ENCODE measurements around the gene C12orf57.

The C12orf57 gene

GRCh38 chr12:6950401-6950801, 6.6 kb downstream of the C12orf57 start:
- Histone ChIP-seq H3K27ac (peak overlapping the region in 15 of 21 experiments; percentile 48 to 99 (median 90)), H3K4me3 (peak overlapping the region in 1 of 7 experiments; percentile 45)

DNA sequence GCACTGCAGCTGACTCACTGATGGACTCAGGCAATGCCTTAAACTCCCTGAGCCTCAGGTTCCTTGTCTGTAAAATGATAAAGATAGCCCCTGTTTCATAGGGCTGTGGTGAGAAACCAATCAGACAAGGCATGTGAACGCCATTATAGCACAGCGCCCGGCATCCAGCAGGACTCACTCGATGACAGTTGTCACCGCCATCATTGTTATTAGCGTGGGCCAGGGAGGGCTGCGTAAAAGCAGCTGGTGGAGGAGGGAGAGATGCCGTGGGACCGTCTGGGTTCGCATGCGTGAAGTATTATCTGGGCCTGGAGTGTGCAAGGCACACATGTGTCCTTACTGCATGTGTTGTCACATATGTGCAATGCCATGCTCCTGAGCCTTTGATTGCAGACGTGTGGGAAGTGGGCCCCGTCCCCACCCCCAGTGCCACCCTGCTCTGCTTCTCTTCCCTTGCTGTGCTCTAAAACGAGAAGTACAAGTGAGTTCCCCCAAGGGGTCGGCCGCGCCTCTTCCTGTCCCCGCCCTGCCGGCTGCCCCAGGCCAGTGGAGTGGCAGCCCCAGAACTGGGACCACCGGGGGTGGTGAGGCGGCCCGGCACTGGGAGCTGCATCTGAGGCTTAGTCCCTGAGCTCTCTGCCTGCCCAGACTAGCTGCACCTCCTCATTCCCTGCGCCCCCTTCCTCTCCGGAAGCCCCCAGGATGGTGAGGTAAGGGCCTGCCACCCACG, 7.2 kb downstream of the C12orf57 start, which contains the start of gene PTPN6:
Gene PTPN6, plus strand, starts transcription at position 546 of the 730 bp plus-strand sequence. Its CDS starts 157 bp downstream, at position 703.
- Histone ChIP-seq H3K4me3 (peak within 1 kb of the TSS; percentile 30 to 50 (median 45)), H3K27ac (peak within 1 kb of the TSS; percentile 28 to 99 (median 88))

GRCh38 chr12:6951551-6952120, 7.8 kb downstream of the C12orf57 start:
- Histone ChIP-seq H3K4me3 (peak overlapping the region; percentile 30 to 50 (median 45)), H3K27ac (peak overlapping the region; percentile 28 to 99 (median 88))

GRCh38 chr12:6952121-6952862, 8.5 kb downstream of the C12orf57 start:
- Histone ChIP-seq H3K4me3 (peak overlapping the region; percentile 30 to 50 (median 45)), H3K27ac (peak overlapping the region in 20 of 21 experiments; percentile 23 to 99 (median 88))

GRCh38 chr12:6952863-6953441, 9.1 kb downstream of the C12orf57 start:
- H3K27ac ChIP-seq: peak overlapping the region in 19 of 21 experiments; percentile 65 to 99 (median 88)
- H3K4me3 ChIP-seq: peak overlapping the region; percentile 30 to 50 (median 45)

DNA sequence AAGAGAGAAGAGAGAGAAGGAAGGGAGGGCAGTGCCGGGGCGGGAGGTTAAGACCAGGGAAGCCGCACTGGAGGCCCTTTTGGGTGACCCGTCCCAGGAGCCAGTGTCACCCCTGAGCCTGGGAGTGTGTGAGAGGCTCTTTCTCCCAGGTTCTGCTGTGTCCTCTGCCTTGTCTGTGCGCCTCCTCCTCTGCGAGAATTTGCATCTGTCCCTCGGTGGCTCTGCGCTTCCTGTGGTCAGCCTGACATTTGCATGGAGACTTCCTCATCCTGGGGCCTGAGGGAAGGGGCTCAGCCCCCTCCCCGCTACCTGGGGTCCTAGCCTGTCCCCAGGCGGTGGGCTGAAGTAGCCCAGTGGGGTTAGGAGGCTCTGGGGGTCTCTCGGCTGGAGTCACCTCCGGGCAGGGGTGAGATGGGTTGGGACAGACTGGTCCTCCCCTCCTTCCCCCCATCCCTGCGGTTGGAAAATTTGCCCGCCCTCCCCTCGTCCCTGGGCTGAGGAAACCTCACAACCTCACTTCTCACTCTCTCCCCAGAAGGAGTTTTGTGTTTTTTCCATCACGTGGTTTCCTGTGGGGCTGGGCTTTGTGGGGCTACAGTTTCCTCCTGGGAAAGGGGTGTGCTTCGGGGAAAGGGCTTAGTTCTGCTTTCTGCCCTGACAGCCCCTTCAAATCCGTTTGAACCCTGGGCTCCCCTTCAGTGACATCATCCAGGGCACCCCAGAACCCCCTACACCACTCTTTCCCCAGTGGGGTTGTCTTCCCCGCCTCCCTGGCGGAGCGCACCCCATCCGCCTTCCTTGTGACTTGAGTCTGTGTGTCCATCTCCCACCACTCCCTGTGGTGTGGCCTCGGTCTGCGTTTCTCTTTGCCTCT, 9.9 kb downstream of the C12orf57 start:
- H3K27ac ChIP-seq: peak overlapping the region in 20 of 21 experiments; percentile 49 to 99 (median 88)
- H3K4me3 ChIP-seq: peak overlapping the region; percentile 30 to 50 (median 45)

- H3K27ac ChIP-seq: peak overlapping the region in 19 of 21 experiments; percentile 28 to 99 (median 88)
Observed at GRCh38 chr12:6954316-6955107, 10.7 kb downstream of the C12orf57 start.

GRCh38 chr12:6955108-6956020, 11.5 kb downstream of the C12orf57 start:
- no peak overlapping the region for H3K4me3 ChIP-seq
- peak overlapping the region in 15 of 21 experiments; percentile 19 to 99 (median 90) for H3K27ac ChIP-seq

More at GRCh38 chr12:6954316-6955107, 10.7 kb downstream of the C12orf57 start:
- H3K4me3 ChIP-seq: peak overlapping the region in 4 of 7 experiments; percentile 8 to 48 (median 26)

DNA sequence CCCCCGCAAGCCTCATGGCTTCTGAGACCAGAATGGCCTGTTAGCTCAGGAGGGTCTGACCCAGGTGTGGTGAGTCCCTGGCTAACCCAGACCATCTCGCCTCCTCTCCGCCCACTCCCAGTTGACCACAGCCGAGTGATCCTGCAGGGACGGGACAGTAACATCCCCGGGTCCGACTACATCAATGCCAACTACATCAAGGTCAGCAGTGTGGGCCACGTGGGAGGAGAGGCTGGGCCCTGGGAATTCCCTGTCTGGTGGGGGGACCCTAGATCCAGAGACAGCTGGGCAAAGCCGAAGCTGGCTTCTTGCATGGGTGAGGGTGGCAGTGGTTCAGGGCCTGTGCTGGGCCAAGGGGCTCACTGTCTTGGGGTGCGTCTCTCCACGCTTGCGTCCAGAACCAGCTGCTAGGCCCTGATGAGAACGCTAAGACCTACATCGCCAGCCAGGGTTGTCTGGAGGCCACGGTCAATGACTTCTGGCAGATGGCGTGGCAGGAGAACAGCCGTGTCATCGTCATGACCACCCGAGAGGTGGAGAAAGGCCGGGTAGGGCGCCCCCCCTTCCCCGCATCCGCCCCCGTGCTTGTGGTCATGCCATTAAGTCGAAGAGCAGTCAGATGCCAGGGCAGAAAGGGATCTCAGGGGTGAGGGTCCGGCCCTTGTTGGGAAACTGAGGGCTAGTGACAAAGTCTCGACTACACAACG, 12.4 kb downstream of the C12orf57 start:
- no peak overlapping the region for H3K4me3 ChIP-seq
- peak overlapping the region in 12 of 21 experiments; percentile 32 to 98 (median 76) for H3K27ac ChIP-seq

GRCh38 chr12:6957151-6957701, 13.4 kb downstream of the C12orf57 start:
- H3K4me3 ChIP-seq: no peak overlapping the region
- peak overlapping the region in 12 of 21 experiments; percentile 21 to 98 (median 70) for H3K27ac ChIP-seq

- H3K27ac ChIP-seq: peak overlapping the region in 19 of 21 experiments; percentile 8 to 98 (median 69)
- H3K4me3 ChIP-seq: no peak overlapping the region
Observed at GRCh38 chr12:6957741-6958608, 14.2 kb downstream of the C12orf57 start.

DNA sequence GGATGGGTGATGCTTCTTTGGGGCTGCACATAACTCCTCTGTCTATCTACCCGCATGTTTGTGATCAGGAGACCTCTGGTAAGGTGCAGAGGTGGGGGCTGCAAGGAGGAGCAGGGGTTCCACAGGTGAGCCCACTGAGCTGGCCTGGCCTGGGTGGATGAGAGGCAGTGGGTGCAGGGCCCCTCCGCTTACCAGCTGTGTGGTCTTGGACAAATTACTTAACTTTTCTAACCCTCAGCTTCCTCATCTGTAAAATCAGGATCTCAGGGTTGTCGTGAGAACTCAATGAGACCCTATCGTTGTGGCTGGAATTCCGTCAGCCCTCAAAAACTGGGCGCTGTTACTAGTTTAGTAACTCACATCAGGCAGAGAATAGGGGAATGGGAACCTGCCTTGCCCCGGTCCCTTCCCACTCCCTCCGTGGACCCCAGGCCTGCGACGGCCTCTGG, 14.8 kb downstream of the C12orf57 start:
- H3K27ac ChIP-seq: peak overlapping the region in 19 of 21 experiments; percentile 10 to 98 (median 69)
- peak overlapping the region in 1 of 7 experiments; percentile 11 for H3K4me3 ChIP-seq

DNA sequence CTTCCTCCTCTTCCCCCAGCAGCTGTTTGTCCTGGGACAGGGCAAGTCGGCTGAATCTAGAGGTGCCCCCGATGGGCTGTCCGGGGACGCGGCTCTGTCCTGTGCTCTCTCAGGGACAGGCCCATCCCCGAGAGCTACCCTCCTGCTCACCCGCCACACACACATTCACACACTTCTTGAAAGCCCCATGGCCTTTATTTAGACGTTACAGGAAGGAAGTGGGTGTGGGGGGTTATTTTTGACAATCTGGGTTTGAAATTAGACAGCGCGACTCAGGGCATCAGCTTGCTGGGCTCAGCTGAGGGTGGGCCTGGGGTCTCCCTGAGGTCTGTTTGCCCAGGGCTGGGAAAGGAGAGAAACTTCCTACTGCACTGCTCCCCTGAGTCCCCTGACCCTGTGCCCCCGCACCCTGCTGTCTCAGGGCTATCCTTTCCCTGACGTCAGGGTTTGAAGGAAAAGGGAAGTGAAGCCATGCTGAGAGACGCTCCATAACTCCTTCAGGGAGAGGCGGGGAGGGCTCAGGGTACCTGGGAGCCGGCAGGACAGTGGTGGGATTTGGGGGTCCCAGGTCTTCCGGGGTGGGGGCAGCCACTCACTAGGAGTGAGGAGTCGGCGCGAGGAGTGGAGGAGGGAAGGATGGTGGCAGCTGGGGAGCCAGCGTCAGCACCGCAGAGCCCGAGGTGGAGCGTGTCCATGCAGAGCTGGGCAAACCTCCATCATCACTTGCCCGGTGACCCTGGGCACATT, 15.4 kb downstream of the C12orf57 start:
- H3K27ac ChIP-seq: peak overlapping the region in 19 of 21 experiments; percentile 10 to 98 (median 69)
- peak overlapping the region in 2 of 7 experiments; percentile 11 to 15 for H3K4me3 ChIP-seq

Measured in skin epidermis (tissue), 12 donors.